SK-N-SH treated with all-trans-retinoic acid at 6 μM for 48 hours (cell line): ENCODE results near the gene NKX2-3.

Experiments
- ARNTL ChIP-seq: fragments of 450-650 bp; formaldehyde crosslinking; IDR thresholded peaks from 2 replicates; pipeline ENCODE4 v1.5.0; 2020; ENCODE audit warnings: low read depth, mild to moderate bottlenecking, moderate library complexity, borderline replicate concordance
- BACH2 ChIP-seq: fragments of 250-450 bp; sonication (Bioruptor Pico); IDR thresholded peaks from 2 replicates; pipeline ENCODE4 v1.9.0; 2021; ENCODE audit warnings: mild to moderate bottlenecking, borderline replicate concordance
- CSDC2 ChIP-seq: fragments of 250-450 bp; sonication (Bioruptor Pico); IDR thresholded peaks from 2 replicates; pipeline ENCODE4 v1.5.0; 2020; ENCODE audit warnings: mild to moderate bottlenecking, moderate library complexity
- GLIS3 ChIP-seq: fragments of 250-450 bp; sonication (Bioruptor Pico); IDR thresholded peaks from 2 replicates; pipeline ENCODE4 v1.5.0; 2020; ENCODE audit warnings: mild to moderate bottlenecking, moderate library complexity
- PATZ1 ChIP-seq: fragments of 250-450 bp; sonication (Bioruptor Pico); IDR thresholded peaks from 2 replicates; pipeline ENCODE4 v1.8.0; 2020; ENCODE audit warnings: mild to moderate bottlenecking, moderate library complexity, borderline replicate concordance
- RARB ChIP-seq: fragments of 250-450 bp; sonication (Bioruptor Pico); IDR thresholded peaks from 2 replicates; pipeline ENCODE4 v1.8.0; 2021; ENCODE audit warnings: mild to moderate bottlenecking, moderate library complexity
- SNAI2 ChIP-seq: fragments of 250-450 bp; sonication (Bioruptor Pico); IDR thresholded peaks from 2 replicates; pipeline ENCODE4 v1.5.0; 2020; ENCODE audit warnings: mild to moderate bottlenecking, moderate library complexity
- TCF4 ChIP-seq: fragments of 250-450 bp; sonication (Bioruptor Pico); IDR thresholded peaks from 2 replicates; pipeline ENCODE4 v1.8.0; 2021; ENCODE audit warnings: mild to moderate bottlenecking, moderate library complexity, borderline replicate concordance
- ZFP3 ChIP-seq: fragments of 250-450 bp; sonication (Bioruptor Pico); IDR thresholded peaks from 2 replicates; pipeline ENCODE4 v1.5.0; 2020; ENCODE audit warnings: mild to moderate bottlenecking, moderate library complexity
- ZFP30 ChIP-seq: fragments of 450-650 bp; formaldehyde crosslinking; IDR thresholded peaks from 2 replicates; pipeline ENCODE4 v1.5.0; 2022; ENCODE audit warnings: mild to moderate bottlenecking, moderate library complexity
- ZNF70 ChIP-seq: fragments of 450-650 bp; formaldehyde crosslinking; IDR thresholded peaks from 2 replicates; pipeline ENCODE4 v1.5.0; 2020; ENCODE audit warnings: mild to moderate bottlenecking, moderate library complexity
- ZNF8 ChIP-seq: fragments of 450-650 bp; formaldehyde crosslinking; IDR thresholded peaks from 2 replicates; pipeline ENCODE4 v1.5.0; 2020; ENCODE audit warnings: mild to moderate bottlenecking, moderate library complexity
- TF ChIP-seq, protein P1 (sequence below): fragments of 250-450 bp; sonication (Bioruptor Pico); IDR thresholded peaks from 2 replicates; pipeline ENCODE4 v1.5.1; 2020; ENCODE audit warnings: low read depth, mild to moderate bottlenecking, moderate library complexity
- TF ChIP-seq, protein P2 (sequence below): fragments of 250-450 bp; sonication (Bioruptor Pico); IDR thresholded peaks from 2 replicates; pipeline ENCODE4 v1.5.0; 2020; ENCODE audit warnings: mild to moderate bottlenecking, moderate library complexity

DNA sequence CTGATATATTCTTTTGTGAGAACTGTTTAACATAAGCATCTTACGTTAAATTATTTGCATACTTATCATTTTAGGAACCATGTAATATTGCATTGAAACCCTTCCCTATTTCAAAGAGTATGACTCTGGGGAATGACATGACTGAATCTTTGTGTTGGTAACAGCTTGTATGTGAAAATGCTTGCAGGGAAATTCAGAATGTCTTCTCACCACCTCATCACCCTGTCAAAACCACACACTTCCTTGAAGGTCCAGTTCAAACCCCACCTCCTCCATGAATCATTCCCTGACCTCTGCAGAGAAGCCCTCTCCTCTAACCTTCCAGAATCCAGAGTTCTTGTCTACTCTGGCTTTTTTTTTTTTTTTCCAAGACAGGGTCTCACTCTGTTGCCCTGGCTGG is 26.3 kb upstream of the NKX2-3 start:
- no peak for TF ChIP-seq ARNTL (CRISPR knock-in tag)
- TF ChIP-seq, protein P1, sequence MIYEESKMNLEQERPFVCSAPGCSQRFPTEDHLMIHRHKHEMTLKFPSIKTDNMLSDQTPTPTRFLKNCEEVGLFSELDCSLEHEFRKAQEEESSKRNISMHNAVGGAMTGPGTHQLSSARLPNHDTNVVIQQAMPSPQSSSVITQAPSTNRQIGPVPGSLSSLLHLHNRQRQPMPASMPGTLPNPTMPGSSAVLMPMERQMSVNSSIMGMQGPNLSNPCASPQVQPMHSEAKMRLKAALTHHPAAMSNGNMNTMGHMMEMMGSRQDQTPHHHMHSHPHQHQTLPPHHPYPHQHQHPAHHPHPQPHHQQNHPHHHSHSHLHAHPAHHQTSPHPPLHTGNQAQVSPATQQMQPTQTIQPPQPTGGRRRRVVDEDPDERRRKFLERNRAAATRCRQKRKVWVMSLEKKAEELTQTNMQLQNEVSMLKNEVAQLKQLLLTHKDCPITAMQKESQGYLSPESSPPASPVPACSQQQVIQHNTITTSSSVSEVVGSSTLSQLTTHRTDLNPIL (CRISPR knock-in tag), result no peak
- no peak for TF ChIP-seq PATZ1
- no peak for TF ChIP-seq RARB (CRISPR knock-in tag)
- no peak for TF ChIP-seq CSDC2 (CRISPR knock-in tag)
- TF ChIP-seq TCF4 (CRISPR knock-in tag), result no peak
- no peak for TF ChIP-seq ZNF70 (CRISPR knock-in tag)
- TF ChIP-seq, protein P2, sequence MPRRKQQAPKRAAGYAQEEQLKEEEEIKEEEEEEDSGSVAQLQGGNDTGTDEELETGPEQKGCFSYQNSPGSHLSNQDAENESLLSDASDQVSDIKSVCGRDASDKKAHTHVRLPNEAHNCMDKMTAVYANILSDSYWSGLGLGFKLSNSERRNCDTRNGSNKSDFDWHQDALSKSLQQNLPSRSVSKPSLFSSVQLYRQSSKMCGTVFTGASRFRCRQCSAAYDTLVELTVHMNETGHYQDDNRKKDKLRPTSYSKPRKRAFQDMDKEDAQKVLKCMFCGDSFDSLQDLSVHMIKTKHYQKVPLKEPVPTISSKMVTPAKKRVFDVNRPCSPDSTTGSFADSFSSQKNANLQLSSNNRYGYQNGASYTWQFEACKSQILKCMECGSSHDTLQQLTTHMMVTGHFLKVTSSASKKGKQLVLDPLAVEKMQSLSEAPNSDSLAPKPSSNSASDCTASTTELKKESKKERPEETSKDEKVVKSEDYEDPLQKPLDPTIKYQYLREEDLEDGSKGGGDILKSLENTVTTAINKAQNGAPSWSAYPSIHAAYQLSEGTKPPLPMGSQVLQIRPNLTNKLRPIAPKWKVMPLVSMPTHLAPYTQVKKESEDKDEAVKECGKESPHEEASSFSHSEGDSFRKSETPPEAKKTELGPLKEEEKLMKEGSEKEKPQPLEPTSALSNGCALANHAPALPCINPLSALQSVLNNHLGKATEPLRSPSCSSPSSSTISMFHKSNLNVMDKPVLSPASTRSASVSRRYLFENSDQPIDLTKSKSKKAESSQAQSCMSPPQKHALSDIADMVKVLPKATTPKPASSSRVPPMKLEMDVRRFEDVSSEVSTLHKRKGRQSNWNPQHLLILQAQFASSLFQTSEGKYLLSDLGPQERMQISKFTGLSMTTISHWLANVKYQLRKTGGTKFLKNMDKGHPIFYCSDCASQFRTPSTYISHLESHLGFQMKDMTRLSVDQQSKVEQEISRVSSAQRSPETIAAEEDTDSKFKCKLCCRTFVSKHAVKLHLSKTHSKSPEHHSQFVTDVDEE (CRISPR knock-in tag), result no peak
- no peak for TF ChIP-seq SNAI2 (CRISPR knock-in tag)
- no peak for TF ChIP-seq GLIS3 (CRISPR knock-in tag)
- TF ChIP-seq ZFP30 (CRISPR knock-in tag), result no peak
- TF ChIP-seq BACH2 (CRISPR knock-in tag), result no peak
- TF ChIP-seq ZNF8 (CRISPR knock-in tag), result no peak
- TF ChIP-seq ZFP3 (CRISPR knock-in tag), result no peak
